HL-60 (cell line): ENCODE data around the gene TSPAN31.

Experiments used
- CTCF ChIP-seq: IDR thresholded peaks from one replicate; pipeline ENCODE4 v1.5.1; 2011; ENCODE audit warnings: low read length, control low read depth, inconsistent platforms; ENCODE audit not compliant: insufficient read depth
- GABPA ChIP-seq: IDR thresholded peaks from 2 replicates; pipeline ENCODE4 v1.6.1; 2012; ENCODE audit warnings: low read depth
- POLR2AphosphoS5 ChIP-seq: IDR thresholded peaks from 2 replicates; pipeline ENCODE4 v1.6.1; 2012; ENCODE audit warnings: low read depth
- REST ChIP-seq: IDR thresholded peaks from 2 replicates; pipeline ENCODE4 v1.6.1; 2012; ENCODE audit warnings: low read depth; ENCODE audit not compliant: insufficient replicate concordance

GRCh38 chr12:57797933-57798332, 53.1 kb downstream of the TSPAN31 start:
- TF ChIP-seq CTCF: no peak
- TF ChIP-seq POLR2AphosphoS5: no peak
- no peak for TF ChIP-seq REST
- TF ChIP-seq GABPA: no peak
